Ectodermal cell (in vitro differentiated cells): ENCODE results near the gene COX6B2.
A peak's percentile ranks its signal among the peaks of the same experiment; 100 is the strongest.

ENCODE experiments used
- H3K27ac ChIP-seq: 2 replicates; pipeline ENCODE4 v1.7.0; 2013; ENCODE audit warnings: mild to moderate bottlenecking, low read depth, low read length; ENCODE audit not compliant: insufficient read depth, poor library complexity, severe bottlenecking
- H3K27me3 ChIP-seq: 2 replicates; pipeline ENCODE4 v1.7.0; 2013; ENCODE audit warnings: mild to moderate bottlenecking, low read length; ENCODE audit not compliant: insufficient read depth, control insufficient read depth, poor library complexity, severe bottlenecking
- H3K36me3 ChIP-seq: one replicate; pipeline ENCODE4 v1.7.0; 2013; ENCODE audit warnings: low read length; ENCODE audit not compliant: control insufficient read depth, insufficient read depth
- H3K4me1 ChIP-seq: one replicate; pipeline ENCODE4 v1.7.0; 2013; ENCODE audit warnings: low read length; ENCODE audit not compliant: control insufficient read depth, insufficient read depth
- H3K4me3 ChIP-seq: 2 replicates; pipeline ENCODE4 v1.7.0; 2013; ENCODE audit warnings: low read depth, low read length, control low read depth; ENCODE audit not compliant: insufficient read depth
- H3K9me3 ChIP-seq: 2 replicates; pipeline ENCODE4 v1.7.0; 2013; ENCODE audit warnings: mild to moderate bottlenecking, low read length, moderate library complexity; ENCODE audit not compliant: control insufficient read depth
- WGBS, 2 experiments: methylation state at CpG; one replicate each; pipeline ENCODE4 v1.1.7; 2013; ENCODE audit warnings: missing lambda C conversion rate in 2 of 2; 5-methylcytosine and 5-hydroxymethylcytosine counted together

COX6B2 gene

DNA sequence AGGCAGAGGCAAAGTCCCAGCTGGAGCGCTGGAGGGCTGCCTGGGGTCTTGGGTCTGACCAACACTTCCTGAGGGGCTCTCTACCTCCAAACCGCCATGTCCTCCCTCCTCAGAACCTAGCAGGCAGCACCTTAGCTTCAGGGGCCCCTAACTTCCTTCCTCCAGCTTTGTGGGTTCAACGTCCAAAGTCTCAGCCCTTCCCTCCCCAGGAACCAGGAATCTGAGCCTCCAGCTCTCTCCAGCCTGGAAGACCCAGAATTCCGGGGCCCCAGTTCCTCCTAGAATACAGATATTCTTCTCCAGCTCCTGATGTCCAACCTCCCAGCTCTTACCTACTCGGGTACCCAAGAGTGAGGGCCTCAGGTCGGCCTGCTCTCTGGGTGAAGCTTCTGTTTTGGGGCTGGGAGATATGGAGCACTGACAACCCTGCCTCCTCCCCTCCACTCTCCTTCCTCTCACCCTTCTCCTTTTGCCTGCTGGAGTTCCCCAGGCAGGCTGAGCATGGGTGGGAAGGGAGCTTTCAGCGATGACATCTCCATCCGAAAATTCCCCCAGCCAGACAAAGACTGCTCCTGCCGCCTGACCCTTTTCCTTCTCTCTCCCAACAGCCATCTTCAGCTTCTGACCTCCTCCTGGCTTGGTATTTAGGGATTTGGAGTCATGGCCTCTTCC is 32.9 kb downstream of the COX6B2 start:
- no peaks in the 10 kb centered on the region for H3K36me3 ChIP-seq
- peaks cover 4% of the 10 kb centered on the region for H3K4me1 ChIP-seq
- no peak overlapping the region for H3K27ac ChIP-seq
- no peak overlapping the region for H3K4me3 ChIP-seq
- WGBS, 2 experiments, result 86 to 91% methylated on average over 9 of the region's 9 CpGs
- H3K9me3 ChIP-seq, result no peaks in the 10 kb centered on the region
- H3K27me3 ChIP-seq, result no peaks in the 10 kb centered on the region

DNA sequence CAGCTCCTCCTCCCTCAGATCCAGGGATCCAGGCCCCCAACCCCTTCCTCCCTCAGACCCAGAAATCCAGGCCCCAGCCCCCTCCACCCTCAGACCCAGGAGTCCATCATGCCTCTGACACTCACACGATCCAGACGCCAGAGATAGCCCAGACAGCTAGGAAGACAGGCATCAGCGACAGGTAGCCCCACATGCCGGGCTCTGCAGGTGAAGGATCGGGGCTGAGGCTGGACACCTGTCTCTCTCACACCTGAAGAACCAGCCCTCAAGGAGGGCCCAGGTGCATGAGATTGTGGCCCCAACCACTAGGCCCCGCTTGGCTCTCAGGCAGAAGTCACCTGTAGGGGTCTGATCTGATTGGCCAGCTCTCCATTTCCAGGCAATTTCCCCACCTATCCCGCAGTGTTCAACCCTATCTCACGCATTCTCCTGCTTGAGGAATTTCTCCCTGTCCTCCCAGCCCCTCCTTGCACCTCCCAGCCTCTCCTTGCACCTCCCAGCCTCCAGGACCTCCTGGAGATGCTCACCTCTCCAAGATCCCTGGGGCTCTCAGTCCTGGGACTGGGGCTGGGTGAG is 33.6 kb downstream of the COX6B2 start:
- Histone ChIP-seq H3K9me3 (no peaks in the 10 kb centered on the region), H3K27me3 (no peaks in the 10 kb centered on the region), H3K4me3 (no peak overlapping the region), H3K36me3 (no peaks in the 10 kb centered on the region), H3K27ac (no peak overlapping the region), H3K4me1 (peaks cover 4% of the 10 kb centered on the region)
- WGBS, 2 experiments, result 92 to 93% methylated on average over 8 of the region's 8 CpGs

- Histone ChIP-seq H3K27me3 (no peaks in the 10 kb centered on the region), H3K36me3 (no peaks in the 10 kb centered on the region), H3K9me3 (no peaks in the 10 kb centered on the region), H3K4me1 (peaks cover 4% of the 10 kb centered on the region), H3K27ac (no peak overlapping the region), H3K4me3 (peak overlapping the region; percentile 32)
- WGBS, 2 experiments, result 20 to 23% methylated on average over 21 of the region's 21 CpGs
Observed at GRCh38 chr19:55319785-55320184, 34.7 kb downstream of the COX6B2 start.

- no peaks in the 10 kb centered on the region for H3K36me3 ChIP-seq
- no peak overlapping the region for H3K4me3 ChIP-seq
- H3K9me3 ChIP-seq, result no peaks in the 10 kb centered on the region
- H3K27me3 ChIP-seq, result no peaks in the 10 kb centered on the region
- no peak overlapping the region for H3K27ac ChIP-seq
- 87 to 91% methylated on average over 8 of the region's 8 CpGs for WGBS, 2 experiments
- H3K4me1 ChIP-seq, result peaks cover 4% of the 10 kb centered on the region
Observed at GRCh38 chr19:55316646-55317045, 37.9 kb downstream of the COX6B2 start.

DNA sequence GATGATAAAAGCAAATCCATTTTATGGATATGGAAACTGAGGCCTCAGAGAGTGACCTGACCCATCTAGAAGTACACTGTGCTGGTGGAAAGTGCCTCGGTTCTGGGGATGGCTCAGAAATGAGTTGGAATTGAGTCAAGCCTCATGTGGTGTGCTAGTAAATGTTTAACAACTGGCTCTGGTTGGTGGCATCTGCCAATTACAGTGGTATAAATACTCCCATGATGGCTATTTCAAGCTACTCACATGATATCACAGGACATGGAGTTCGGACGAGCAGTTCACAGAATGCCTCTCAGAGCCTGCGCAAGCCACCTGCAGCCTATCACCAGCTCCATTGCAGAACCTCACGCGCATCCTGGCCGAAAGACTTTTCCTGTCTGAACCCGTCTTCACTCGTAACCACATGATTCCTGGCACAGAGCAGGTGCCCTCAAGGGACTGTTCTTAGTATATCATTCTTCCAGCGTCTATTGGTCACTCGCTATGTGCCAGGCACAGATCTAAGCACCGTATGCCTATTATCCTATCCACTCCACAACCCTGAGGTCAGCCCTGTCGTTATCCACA is 38.5 kb downstream of the COX6B2 start:
- H3K9me3 ChIP-seq, result no peaks in the 10 kb centered on the region
- H3K4me3 ChIP-seq, result no peak overlapping the region
- H3K27ac ChIP-seq, result no peak overlapping the region
- peaks cover 4% of the 10 kb centered on the region for H3K4me1 ChIP-seq
- H3K36me3 ChIP-seq, result no peaks in the 10 kb centered on the region
- no peaks in the 10 kb centered on the region for H3K27me3 ChIP-seq
- WGBS, 2 experiments, result 94% methylated on average over 13 of the region's 13 CpGs

- H3K4me3 ChIP-seq, result no peak overlapping the region
- 87 to 90% methylated on average over 8 of the region's 8 CpGs for WGBS, 2 experiments
- H3K27me3 ChIP-seq, result no peaks in the 10 kb centered on the region
- H3K9me3 ChIP-seq, result no peaks in the 10 kb centered on the region
- H3K4me1 ChIP-seq, result no peaks in the 10 kb centered on the region
- no peak overlapping the region for H3K27ac ChIP-seq
- H3K36me3 ChIP-seq, result no peaks in the 10 kb centered on the region
Observed at GRCh38 chr19:55314396-55314795, 40.1 kb downstream of the COX6B2 start.

DNA sequence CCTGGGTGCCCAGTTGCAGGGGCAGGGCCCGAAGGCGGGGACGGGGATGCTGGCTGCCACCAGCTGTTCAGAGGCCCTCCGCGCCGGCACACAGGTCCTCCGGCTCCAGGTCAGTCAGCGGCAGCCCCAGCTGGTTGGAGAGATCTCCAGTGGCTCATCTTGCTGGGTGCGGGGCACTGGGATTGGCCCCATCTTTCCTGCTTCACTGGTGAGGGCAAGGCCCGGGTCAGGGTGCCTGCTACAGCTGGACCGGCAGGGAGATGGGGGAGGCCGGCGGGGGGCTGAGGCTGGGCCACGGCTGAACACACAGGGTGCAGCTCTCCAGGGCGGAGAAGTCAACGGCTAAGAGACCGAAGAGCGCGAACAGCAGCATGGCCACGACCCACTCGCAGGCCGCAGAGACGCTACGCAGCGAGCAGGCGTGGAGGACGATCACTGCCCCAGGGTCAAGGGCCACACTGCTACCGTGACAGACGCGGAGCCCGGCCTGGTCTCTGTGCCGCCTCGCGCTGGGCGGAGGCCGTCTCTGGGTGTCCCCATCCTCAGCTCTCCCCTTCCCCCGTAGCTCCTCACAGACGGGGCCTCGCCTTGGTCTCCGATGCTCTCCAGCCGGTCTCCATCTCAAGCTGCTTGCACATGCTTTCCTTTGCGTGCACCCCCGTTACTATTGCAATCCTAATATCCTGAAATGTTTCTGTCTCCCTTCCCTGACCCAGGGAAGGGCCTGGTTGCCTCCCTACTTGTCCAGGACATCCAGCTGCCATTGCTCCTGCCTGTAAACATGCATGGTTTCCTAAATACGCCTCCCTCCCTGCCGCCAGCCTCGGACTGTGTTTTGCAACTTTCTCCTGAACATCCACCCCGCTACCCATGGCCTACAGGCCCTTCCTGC is 41.7 kb downstream of the COX6B2 start:
- Histone ChIP-seq H3K27me3 (no peaks in the 10 kb centered on the region), H3K27ac (no peak overlapping the region), H3K36me3 (peaks cover 3% of the 10 kb centered on the region), H3K9me3 (no peaks in the 10 kb centered on the region), H3K4me3 (no peak overlapping the region), H3K4me1 (no peaks in the 10 kb centered on the region)
- WGBS, 2 experiments, result 92 to 93% methylated on average over 47 of the region's 47 CpGs

GRCh38 chr19:55311797-55312196 is 42.7 kb downstream of the COX6B2 start:
- Histone ChIP-seq H3K27me3 (no peaks in the 10 kb centered on the region), H3K36me3 (peaks cover 4% of the 10 kb centered on the region), H3K4me1 (no peaks in the 10 kb centered on the region), H3K9me3 (no peaks in the 10 kb centered on the region), H3K27ac (no peak overlapping the region), H3K4me3 (no peak overlapping the region)
- WGBS, 2 experiments, result 93 to 94% methylated on average over 18 of the region's 18 CpGs

- H3K27ac ChIP-seq, result no peak overlapping the region
- peaks cover 8% of the 10 kb centered on the region for H3K36me3 ChIP-seq
- H3K4me1 ChIP-seq, result no peaks in the 10 kb centered on the region
- H3K27me3 ChIP-seq, result no peaks in the 10 kb centered on the region
- WGBS, 2 experiments, result 87 to 89% methylated on average over 9 of the region's 9 CpGs
- H3K9me3 ChIP-seq, result no peaks in the 10 kb centered on the region
- H3K4me3 ChIP-seq, result no peak overlapping the region
Observed at GRCh38 chr19:55311397-55311796, 43.1 kb downstream of the COX6B2 start.

- 92% methylated on average over 7 of the region's 7 CpGs for WGBS, 2 experiments
- no peaks in the 10 kb centered on the region for H3K9me3 ChIP-seq
- H3K27me3 ChIP-seq, result no peaks in the 10 kb centered on the region
- no peak overlapping the region for H3K4me3 ChIP-seq
- no peaks in the 10 kb centered on the region for H3K4me1 ChIP-seq
- H3K27ac ChIP-seq, result no peak overlapping the region
- H3K36me3 ChIP-seq, result peaks cover 12% of the 10 kb centered on the region
Observed at GRCh38 chr19:55310498-55310897, 44.0 kb downstream of the COX6B2 start.
